Stimulated activated memory B cell treated with anti-CD40 and anti-IgM and Interleukin-4, amounts not matched to agents 10 μg/mL and 1 μg/mL and 100 μg/mL, for 72 hours (primary cell): Measurements from ENCODE around the gene LRRIQ4.

Experiments
- ATAC-seq: fragments of 150-1000 bp; cut with Tn5 transposase; 2 replicates; pipeline ENCODE4 v1.10.0; 2021
- H3K27ac Mint-ChIP-seq: one replicate; pipeline ENCODE4 v1.8.0; 2022; ENCODE audit warnings: mild to moderate bottlenecking, mixed read lengths
- H3K27me3 Mint-ChIP-seq: one replicate; pipeline ENCODE4 v1.8.0; 2022; ENCODE audit warnings: mixed read lengths
- H3K36me3 Mint-ChIP-seq: one replicate; pipeline ENCODE4 v1.8.0; 2022; ENCODE audit warnings: mixed read lengths
- H3K4me1 Mint-ChIP-seq: one replicate; pipeline ENCODE4 v1.8.0; 2022; ENCODE audit warnings: mixed read lengths
- H3K4me3 Mint-ChIP-seq: one replicate; pipeline ENCODE4 v1.8.0; 2022; ENCODE audit warnings: mild to moderate bottlenecking, moderate library complexity, mixed read lengths
- H3K9me3 Mint-ChIP-seq: one replicate; pipeline ENCODE4 v1.8.0; 2022; ENCODE audit warnings: mixed read lengths

Gene LRRIQ4

DNA sequence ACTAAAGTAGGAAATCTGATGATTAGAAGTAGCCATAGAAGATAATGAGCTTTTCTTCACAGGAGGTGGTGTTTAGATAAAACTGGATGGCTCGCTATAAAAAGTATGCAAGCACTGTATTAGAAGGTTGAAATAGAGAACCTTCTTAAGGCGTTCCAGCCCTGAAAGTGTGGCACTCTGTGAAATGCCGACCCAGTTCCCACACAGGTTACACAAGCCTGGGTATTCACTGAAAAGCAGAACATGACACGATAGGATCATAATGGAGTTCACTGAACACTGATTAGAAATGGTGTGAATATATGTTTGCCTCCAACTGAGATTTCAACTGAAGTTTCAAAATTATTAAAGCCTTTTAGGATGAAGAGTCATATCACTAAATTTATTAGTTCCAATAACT lies 15.0 kb downstream of the LRRIQ4 start:
- H3K4me1 Mint-ChIP-seq = no peaks in the 10 kb centered on the region
- H3K27me3 Mint-ChIP-seq = peaks cover 8% of the 10 kb centered on the region
- no peaks in the 10 kb centered on the region for H3K36me3 Mint-ChIP-seq
- ATAC-seq = no peak
- H3K4me3 Mint-ChIP-seq = no peak overlapping the region
- H3K9me3 Mint-ChIP-seq = no peaks in the 10 kb centered on the region
- H3K27ac Mint-ChIP-seq = no peak overlapping the region

DNA sequence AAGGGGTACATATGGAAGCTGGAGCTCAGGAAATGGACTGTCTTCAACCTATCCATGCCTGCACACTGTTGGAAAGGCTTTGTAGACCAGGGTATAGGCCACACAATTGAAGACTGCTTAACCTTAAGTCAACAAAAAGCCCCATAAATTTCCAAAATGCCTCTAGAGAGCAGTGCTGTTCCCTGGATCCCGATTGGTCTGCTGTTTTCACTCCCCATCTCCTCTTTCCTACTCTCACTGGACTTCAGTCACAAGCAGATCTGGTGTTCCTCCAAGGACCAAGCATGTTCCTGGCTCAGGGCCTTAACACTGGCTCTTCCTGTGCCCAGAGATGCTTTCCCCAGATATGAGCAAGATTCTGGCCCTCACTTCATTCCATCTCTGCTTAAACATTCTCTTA lies 22.9 kb downstream of the LRRIQ4 start:
- no peak overlapping the region for H3K4me3 Mint-ChIP-seq
- H3K9me3 Mint-ChIP-seq = no peaks in the 10 kb centered on the region
- no peaks in the 10 kb centered on the region for H3K36me3 Mint-ChIP-seq
- H3K27me3 Mint-ChIP-seq = no peaks in the 10 kb centered on the region
- H3K27ac Mint-ChIP-seq = peak overlapping the region; percentile 94
- H3K4me1 Mint-ChIP-seq = peaks cover 26% of the 10 kb centered on the region
- no peak for ATAC-seq

DNA sequence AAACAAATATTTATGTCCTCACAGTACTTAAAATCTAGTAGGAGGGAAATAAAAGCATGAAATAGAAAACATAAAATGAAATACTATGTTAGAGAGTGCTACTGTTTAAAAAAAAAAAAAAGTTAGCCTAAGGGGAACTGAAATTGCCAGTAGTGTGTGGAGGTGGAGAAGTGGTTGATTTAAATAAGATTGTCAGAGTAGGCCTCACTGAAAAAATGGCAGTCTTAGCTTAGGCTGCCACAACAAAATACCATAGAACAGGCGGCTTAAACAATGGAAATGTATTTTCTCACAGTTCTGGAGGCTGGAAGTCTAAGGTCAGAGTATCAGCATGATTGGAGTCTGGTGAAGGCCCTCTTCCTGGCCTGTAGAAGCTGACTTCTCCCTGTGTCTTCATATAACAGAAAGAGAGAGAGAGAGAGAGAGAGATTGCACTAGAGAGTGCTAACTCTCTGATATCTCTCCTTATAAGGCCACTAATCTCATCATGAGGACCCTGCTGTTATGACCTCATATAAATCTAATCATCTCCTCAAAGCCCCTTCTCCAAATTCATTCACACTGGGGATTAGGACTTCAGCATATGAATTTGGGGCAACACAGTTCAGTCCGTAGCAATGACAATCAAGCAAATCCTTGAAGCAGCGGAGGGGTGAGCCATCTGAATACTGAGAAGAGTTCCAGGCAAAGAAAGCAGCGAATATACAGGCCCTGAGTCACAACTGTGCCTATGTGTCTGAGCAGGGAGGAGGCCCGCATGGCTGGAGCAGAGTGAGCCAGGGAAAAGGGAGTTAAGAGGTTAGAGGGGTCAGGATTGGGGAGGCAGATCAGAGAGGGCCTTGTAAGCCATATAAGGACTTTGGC lies 23.6 kb downstream of the LRRIQ4 start:
- Mint-ChIP-seq H3K36me3 (no peaks in the 10 kb centered on the region), H3K27me3 (no peaks in the 10 kb centered on the region), H3K27ac (peak overlapping the region; percentile 94), H3K4me1 (peaks cover 33% of the 10 kb centered on the region), H3K4me3 (no peak overlapping the region), H3K9me3 (no peaks in the 10 kb centered on the region)
- peak; percentile 96 for ATAC-seq

DNA sequence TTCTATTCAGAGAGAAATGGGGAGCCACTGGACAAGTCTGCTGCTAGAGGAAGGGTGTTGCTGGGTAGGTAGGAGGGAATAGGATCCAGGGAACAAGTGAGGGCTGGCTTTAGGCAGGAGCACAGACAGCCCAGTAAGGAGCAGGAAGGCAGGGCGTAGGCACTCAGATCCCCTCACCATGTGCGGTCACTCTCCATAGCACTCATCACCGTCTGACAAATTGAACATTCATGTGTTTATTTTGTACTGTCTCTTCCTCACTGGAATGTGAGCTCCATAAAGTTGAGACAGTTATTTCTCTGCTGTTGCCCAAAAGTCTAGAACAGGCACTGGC lies 24.2 kb downstream of the LRRIQ4 start:
- no peak overlapping the region for H3K4me3 Mint-ChIP-seq

GRCh38 chr3:169838511-169839030 lies 25.9 kb downstream of the LRRIQ4 start:
- H3K27me3 Mint-ChIP-seq = no peaks in the 10 kb centered on the region
- no peaks in the 10 kb centered on the region for H3K36me3 Mint-ChIP-seq
- H3K9me3 Mint-ChIP-seq = no peaks in the 10 kb centered on the region
- peaks cover 43% of the 10 kb centered on the region for H3K4me1 Mint-ChIP-seq
- H3K27ac Mint-ChIP-seq = no peak overlapping the region
- ATAC-seq = no peak
- no peak overlapping the region for H3K4me3 Mint-ChIP-seq

More for the DNA sequence above, 24.2 kb downstream of the LRRIQ4 start:
- H3K27me3 Mint-ChIP-seq = no peaks in the 10 kb centered on the region
- H3K27ac Mint-ChIP-seq = peak overlapping the region; percentile 94
- H3K36me3 Mint-ChIP-seq = no peaks in the 10 kb centered on the region
- H3K4me1 Mint-ChIP-seq = peaks cover 37% of the 10 kb centered on the region
- ATAC-seq = no peak
- H3K9me3 Mint-ChIP-seq = no peaks in the 10 kb centered on the region

GRCh38 chr3:169841171-169841570 lies 28.5 kb downstream of the LRRIQ4 start:
- Mint-ChIP-seq H3K27me3 (no peaks in the 10 kb centered on the region), H3K36me3 (no peaks in the 10 kb centered on the region), H3K27ac (peak overlapping the region; percentile 82), H3K9me3 (no peaks in the 10 kb centered on the region), H3K4me3 (no peak overlapping the region), H3K4me1 (peaks cover 38% of the 10 kb centered on the region)
- ATAC-seq = peak; percentile 70

DNA sequence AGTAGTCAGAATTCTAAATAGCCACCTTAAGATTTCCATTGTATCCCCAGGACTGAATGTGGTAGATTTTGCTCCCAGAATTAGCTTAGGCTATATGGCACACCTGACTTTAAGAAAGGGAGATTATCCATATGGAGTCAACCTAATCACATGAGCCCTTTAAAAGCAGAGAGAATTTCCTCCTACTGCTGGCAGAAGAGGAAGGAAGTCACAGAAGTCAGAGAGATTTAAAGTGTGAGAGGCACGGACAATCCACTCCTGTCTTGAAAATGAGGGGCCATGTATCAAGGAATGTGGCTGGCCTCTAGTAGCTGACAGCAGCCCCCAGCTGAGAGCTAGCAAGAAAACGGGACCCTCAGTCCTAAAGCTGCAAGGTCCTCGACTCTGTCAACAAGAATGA lies 30.3 kb downstream of the LRRIQ4 start:
- Mint-ChIP-seq H3K4me1 (peaks cover 46% of the 10 kb centered on the region), H3K9me3 (no peaks in the 10 kb centered on the region), H3K36me3 (no peaks in the 10 kb centered on the region), H3K27me3 (no peaks in the 10 kb centered on the region), H3K27ac (peak overlapping the region; percentile 27), H3K4me3 (no peak overlapping the region)
- no peak for ATAC-seq

DNA sequence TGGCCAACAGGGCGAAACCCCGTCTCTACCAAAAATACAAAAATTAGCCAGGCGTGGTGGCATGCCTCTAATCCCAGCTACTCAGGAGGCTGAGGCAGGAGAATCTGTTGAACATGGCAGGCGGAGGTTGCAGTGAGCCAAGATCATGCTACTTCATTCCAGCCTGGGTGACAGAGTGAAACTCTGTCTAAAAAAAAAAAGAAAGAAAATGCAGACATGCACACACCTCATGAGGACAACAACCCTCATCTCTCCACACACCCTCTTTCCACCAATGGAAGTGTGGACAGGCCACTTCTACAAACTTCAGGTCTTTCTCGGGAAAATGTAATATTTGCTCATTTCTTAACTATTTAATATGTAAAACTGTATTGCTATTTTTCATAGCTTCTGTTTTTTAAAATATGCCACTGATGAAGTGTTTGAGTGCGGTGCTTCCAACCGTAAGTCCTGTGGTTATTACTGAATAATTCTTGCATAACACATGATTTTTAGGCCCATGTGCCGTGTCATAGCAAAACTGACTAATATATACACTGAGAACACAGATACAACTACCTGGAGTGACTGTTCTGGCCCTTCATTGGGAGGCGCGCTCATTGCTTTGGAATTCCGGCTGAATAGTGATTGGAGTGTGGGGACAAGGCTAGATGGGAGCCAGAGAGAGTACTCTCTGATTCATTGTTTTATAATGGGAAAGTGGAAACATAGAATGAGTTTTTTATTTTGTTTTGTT lies 34.0 kb downstream of the LRRIQ4 start:
- Mint-ChIP-seq H3K27ac (peak overlapping the region; percentile 75), H3K9me3 (no peaks in the 10 kb centered on the region), H3K36me3 (no peaks in the 10 kb centered on the region), H3K27me3 (no peaks in the 10 kb centered on the region), H3K4me1 (peaks cover 35% of the 10 kb centered on the region), H3K4me3 (peak overlapping the region; percentile 35)
- peak; percentile 96 for ATAC-seq

DNA sequence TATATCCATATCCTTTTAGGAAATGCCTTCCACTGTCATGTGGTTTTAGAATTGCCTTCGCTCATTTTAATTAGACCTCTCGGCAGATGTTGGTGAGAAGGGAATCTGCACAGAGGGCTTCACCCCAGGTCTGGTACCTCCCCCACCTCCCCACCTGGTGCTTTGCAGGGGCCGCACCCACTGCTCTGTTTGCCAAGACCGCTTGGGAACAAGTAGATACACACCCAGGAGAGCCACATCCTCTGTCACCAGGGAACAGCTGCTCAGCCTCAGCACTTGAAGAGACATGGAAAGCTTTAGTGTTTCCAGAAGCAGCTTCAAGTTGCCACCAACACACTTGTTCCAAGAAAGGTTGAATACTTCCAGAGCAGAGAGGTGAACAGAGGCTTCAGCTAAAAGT lies 35.2 kb downstream of the LRRIQ4 start:
- Mint-ChIP-seq H3K27ac (peak overlapping the region; percentile 75), H3K27me3 (no peaks in the 10 kb centered on the region), H3K4me1 (peaks cover 31% of the 10 kb centered on the region), H3K36me3 (no peaks in the 10 kb centered on the region), H3K4me3 (no peak overlapping the region), H3K9me3 (no peaks in the 10 kb centered on the region)
- no peak for ATAC-seq

DNA sequence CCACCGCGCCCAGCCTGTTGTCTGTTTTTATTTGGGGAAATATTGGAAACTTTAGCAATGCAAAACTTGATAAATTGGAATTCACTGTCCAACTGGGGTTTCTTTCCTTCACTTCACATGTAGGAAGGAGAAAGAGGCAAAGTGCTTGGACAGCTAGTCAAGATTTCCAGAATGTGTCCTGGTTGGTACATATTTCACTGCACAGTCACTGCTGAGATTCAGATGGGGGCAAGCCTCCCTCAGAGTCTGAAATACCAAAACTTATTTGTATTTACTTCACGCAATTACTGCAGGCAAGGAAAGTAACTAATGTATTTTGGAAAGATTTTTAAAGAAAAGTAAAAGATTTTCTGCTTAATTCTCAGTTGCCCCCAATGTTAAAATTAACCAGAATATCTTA lies 36.1 kb downstream of the LRRIQ4 start:
- Mint-ChIP-seq H3K27ac (peak overlapping the region; percentile 75), H3K4me3 (no peak overlapping the region)

DNA sequence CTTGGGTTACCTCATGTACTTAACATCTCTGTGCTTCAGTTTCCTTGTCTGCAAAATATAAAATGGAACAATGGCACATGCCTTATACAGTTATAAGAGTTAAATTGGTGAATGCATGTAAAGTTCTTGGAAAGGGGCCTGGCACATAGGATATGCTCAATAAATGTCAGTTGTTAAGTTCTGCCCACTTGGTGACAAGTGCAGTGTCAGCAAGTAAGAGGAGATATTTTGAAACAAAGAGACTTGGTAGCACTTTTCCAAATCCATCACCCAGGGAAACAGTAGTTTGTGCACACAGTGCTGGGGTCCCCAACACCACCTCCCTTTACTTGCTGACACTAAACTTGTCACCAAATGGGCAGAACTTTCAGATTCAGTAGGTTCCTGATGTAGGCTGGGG lies 37.9 kb downstream of the LRRIQ4 start:
- H3K27me3 Mint-ChIP-seq = no peaks in the 10 kb centered on the region
- H3K4me1 Mint-ChIP-seq = peaks cover 28% of the 10 kb centered on the region
- no peak overlapping the region for H3K27ac Mint-ChIP-seq
- ATAC-seq = no peak
- no peak overlapping the region for H3K4me3 Mint-ChIP-seq
- H3K36me3 Mint-ChIP-seq = no peaks in the 10 kb centered on the region
- H3K9me3 Mint-ChIP-seq = no peaks in the 10 kb centered on the region

More for the DNA sequence above, 36.1 kb downstream of the LRRIQ4 start:
- H3K36me3 Mint-ChIP-seq = no peaks in the 10 kb centered on the region
- H3K27me3 Mint-ChIP-seq = no peaks in the 10 kb centered on the region
- H3K4me1 Mint-ChIP-seq = peaks cover 29% of the 10 kb centered on the region
- no peak for ATAC-seq
- no peaks in the 10 kb centered on the region for H3K9me3 Mint-ChIP-seq

DNA sequence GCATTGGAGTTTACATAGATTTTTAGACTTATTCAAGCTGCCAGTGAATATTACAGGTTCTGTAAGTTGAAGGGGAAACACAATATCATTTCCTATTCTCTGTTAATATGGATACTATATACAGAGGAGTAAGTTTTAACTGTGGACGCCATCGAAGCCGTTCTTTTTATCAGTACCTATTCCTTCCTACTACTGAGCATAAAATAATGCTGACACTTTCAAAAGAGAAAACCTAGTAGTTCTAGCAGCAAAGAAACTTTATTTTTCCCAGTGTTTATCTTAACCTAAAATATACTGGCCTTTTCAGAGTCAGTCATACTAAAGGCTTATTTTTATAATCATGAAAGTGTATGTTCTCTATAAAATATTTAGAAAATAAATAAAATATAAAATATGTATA lies 42.8 kb downstream of the LRRIQ4 start:
- H3K27me3 Mint-ChIP-seq = no peaks in the 10 kb centered on the region

GRCh38 chr3:169857811-169858210 lies 45.1 kb downstream of the LRRIQ4 start:
- Mint-ChIP-seq H3K4me1 (no peaks in the 10 kb centered on the region), H3K36me3 (no peaks in the 10 kb centered on the region), H3K9me3 (no peaks in the 10 kb centered on the region), H3K27me3 (no peaks in the 10 kb centered on the region), H3K27ac (no peak overlapping the region), H3K4me3 (no peak overlapping the region)
- ATAC-seq = no peak

More for the DNA sequence above, 42.8 kb downstream of the LRRIQ4 start:
- Mint-ChIP-seq H3K4me1 (no peaks in the 10 kb centered on the region), H3K27ac (no peak overlapping the region), H3K4me3 (no peak overlapping the region), H3K9me3 (no peaks in the 10 kb centered on the region), H3K36me3 (no peaks in the 10 kb centered on the region)
- no peak for ATAC-seq

- no peak overlapping the region for H3K4me3 Mint-ChIP-seq
- H3K27me3 Mint-ChIP-seq = no peaks in the 10 kb centered on the region
- ATAC-seq = no peak
- H3K4me1 Mint-ChIP-seq = peaks cover 24% of the 10 kb centered on the region
- H3K36me3 Mint-ChIP-seq = no peaks in the 10 kb centered on the region
- H3K9me3 Mint-ChIP-seq = no peaks in the 10 kb centered on the region
- H3K27ac Mint-ChIP-seq = no peak overlapping the region
Observed at GRCh38 chr3:169861871-169862270, 49.2 kb downstream of the LRRIQ4 start.

DNA sequence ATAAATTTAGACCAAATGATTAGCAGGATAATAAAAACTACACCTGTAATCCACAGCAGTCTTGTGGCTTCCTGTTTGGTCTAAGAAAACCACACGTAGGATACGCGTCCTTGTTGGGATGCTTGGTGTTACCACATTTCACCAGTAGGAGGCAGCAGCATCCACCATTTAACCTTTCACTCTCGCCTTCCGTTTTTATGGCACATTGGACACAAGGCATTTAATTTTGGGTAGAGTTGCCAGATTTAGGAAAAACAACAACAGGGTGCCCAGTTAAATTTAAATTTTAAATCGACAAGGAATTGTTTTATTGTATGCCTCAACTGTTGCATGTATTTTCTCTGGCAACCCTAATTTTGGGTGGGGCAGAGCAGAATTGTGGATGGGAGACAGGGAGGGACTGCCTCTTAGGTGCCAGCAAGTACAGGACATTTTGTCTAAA lies 50.8 kb downstream of the LRRIQ4 start:
- Mint-ChIP-seq H3K4me3 (no peak overlapping the region), H3K4me1 (peaks cover 24% of the 10 kb centered on the region), H3K27ac (peak overlapping the region; percentile 85), H3K9me3 (no peaks in the 10 kb centered on the region), H3K36me3 (no peaks in the 10 kb centered on the region), H3K27me3 (no peaks in the 10 kb centered on the region)
- peak; percentile 60 for ATAC-seq
